SKM-1 (cell line): Measurements from ENCODE around the gene PDHX.

Experiments used
- DNase-seq: peaks from one replicate; lab custom pipeline; 2025; ENCODE audit not compliant: unreplicated experiment; lab: John Stamatoyannopoulos, UW

PDHX gene

GRCh38 chr11:34953955-34954354 is 37.5 kb downstream of the PDHX start:
- DNase-seq, result no peak

- DNase-seq, result no peak
These were observed 40.8 kb downstream of the PDHX start for GRCh38 chr11:34957206-34957605.

- DNase-seq, result no peak
These were observed 41.2 kb downstream of the PDHX start for GRCh38 chr11:34957606-34958005.

GRCh38 chr11:34959770-34960169 is 43.4 kb downstream of the PDHX start:
- DNase-seq, result no peak

GRCh38 chr11:34960277-34960676 is 43.9 kb downstream of the PDHX start:
- no peak for DNase-seq

GRCh38 chr11:34962034-34962433 is 45.6 kb downstream of the PDHX start:
- no peak for DNase-seq

GRCh38 chr11:34963351-34963750 is 46.9 kb downstream of the PDHX start:
- no peak for DNase-seq

GRCh38 chr11:34964610-34965331 is 48.4 kb downstream of the PDHX start:
- no peak for DNase-seq

GRCh38 chr11:34968862-34969261 is 52.4 kb downstream of the PDHX start:
- no peak for DNase-seq

GRCh38 chr11:34970033-34970432 is 53.6 kb downstream of the PDHX start:
- DNase-seq, result no peak

GRCh38 chr11:34970480-34970879 is 54.1 kb downstream of the PDHX start:
- no peak for DNase-seq

GRCh38 chr11:34971928-34972327 is 55.5 kb downstream of the PDHX start:
- no peak for DNase-seq

- no peak for DNase-seq
These were observed 55.9 kb downstream of the PDHX start for GRCh38 chr11:34972366-34972765.

- no peak for DNase-seq
These were observed 56.5 kb downstream of the PDHX start for GRCh38 chr11:34972892-34973291.

GRCh38 chr11:34975482-34975881 is 59.1 kb downstream of the PDHX start:
- DNase-seq, result no peak

- no peak for DNase-seq
These were observed 60.2 kb downstream of the PDHX start for GRCh38 chr11:34976496-34977088.

GRCh38 chr11:34977089-34977912 is 60.9 kb downstream of the PDHX start:
- no peak for DNase-seq

GRCh38 chr11:34978236-34979191 is 62.1 kb downstream of the PDHX start:
- no peak for DNase-seq

GRCh38 chr11:34984514-34984913 is 68.1 kb downstream of the PDHX start:
- DNase-seq, result no peak

GRCh38 chr11:34986883-34987520 is 70.6 kb downstream of the PDHX start:
- DNase-seq, result no peak
